Parathyroid adenoma (tissue), 2 donors: ENCODE results near the gene CALCOCO1.

Source experiments
- H2AFZ ChIP-seq: fragments of 300-600 bp; sonication (generic); one replicate; pipeline ENCODE4 v1.7.0; 2017; ENCODE audit warnings: antibody characterized with exemption, mild to moderate bottlenecking
- H3K27ac ChIP-seq: fragments of 300-600 bp; sonication (generic); one replicate; pipeline ENCODE4 v1.7.0; 2017
- H3K27me3 ChIP-seq: fragments of 300-600 bp; sonication (generic); one replicate; pipeline ENCODE4 v1.7.0; 2017; ENCODE audit warnings: low read length; ENCODE audit not compliant: control insufficient read depth, insufficient read depth
- H3K36me3 ChIP-seq: fragments of 300-600 bp; sonication (generic); one replicate; pipeline ENCODE4 v1.7.0; 2017; ENCODE audit warnings: low read length; ENCODE audit not compliant: control insufficient read depth, insufficient read depth
- H3K4me1 ChIP-seq: fragments of 300-600 bp; sonication (generic); one replicate; pipeline ENCODE4 v1.7.0; 2017; ENCODE audit warnings: control low read depth
- H3K4me2 ChIP-seq: fragments of 300-600 bp; sonication (generic); one replicate; pipeline ENCODE4 v1.7.0; 2017; ENCODE audit warnings: low read length
- H3K4me3 ChIP-seq: fragments of 300-600 bp; sonication (generic); one replicate; pipeline ENCODE4 v1.7.0; 2017; ENCODE audit warnings: low read depth, low read length
- H3K79me2 ChIP-seq: fragments of 300-600 bp; sonication (generic); one replicate; pipeline ENCODE4 v1.7.0; 2017; ENCODE audit warnings: control low read depth
- H3K9ac ChIP-seq: fragments of 300-600 bp; sonication (generic); one replicate; pipeline ENCODE4 v1.7.0; 2017; ENCODE audit warnings: mild to moderate bottlenecking
- H3K9me3 ChIP-seq: fragments of 300-600 bp; sonication (generic); one replicate; pipeline ENCODE4 v1.7.0; 2017; ENCODE audit warnings: low read length; ENCODE audit not compliant: control insufficient read depth
- TF ChIP-seq, protein P1 (sequence below): fragments of 300-600 bp; sonication (generic); IDR thresholded peaks from one replicate; pipeline ENCODE4 v1.7.0; 2017; ENCODE audit warnings: antibody characterized with exemption, mild to moderate bottlenecking
- donor health status: primary hyperparathyroidism.

The CALCOCO1 gene

GRCh38 chr12:53706080-53706479 lies 21.2 kb downstream of the CALCOCO1 start:
- H2AFZ ChIP-seq: no peak overlapping the region
- H3K4me1 ChIP-seq: no peaks in the 10 kb centered on the region
- H3K4me2 ChIP-seq: no peak overlapping the region
- H3K4me3 ChIP-seq: no peak overlapping the region
- TF ChIP-seq, protein P1, sequence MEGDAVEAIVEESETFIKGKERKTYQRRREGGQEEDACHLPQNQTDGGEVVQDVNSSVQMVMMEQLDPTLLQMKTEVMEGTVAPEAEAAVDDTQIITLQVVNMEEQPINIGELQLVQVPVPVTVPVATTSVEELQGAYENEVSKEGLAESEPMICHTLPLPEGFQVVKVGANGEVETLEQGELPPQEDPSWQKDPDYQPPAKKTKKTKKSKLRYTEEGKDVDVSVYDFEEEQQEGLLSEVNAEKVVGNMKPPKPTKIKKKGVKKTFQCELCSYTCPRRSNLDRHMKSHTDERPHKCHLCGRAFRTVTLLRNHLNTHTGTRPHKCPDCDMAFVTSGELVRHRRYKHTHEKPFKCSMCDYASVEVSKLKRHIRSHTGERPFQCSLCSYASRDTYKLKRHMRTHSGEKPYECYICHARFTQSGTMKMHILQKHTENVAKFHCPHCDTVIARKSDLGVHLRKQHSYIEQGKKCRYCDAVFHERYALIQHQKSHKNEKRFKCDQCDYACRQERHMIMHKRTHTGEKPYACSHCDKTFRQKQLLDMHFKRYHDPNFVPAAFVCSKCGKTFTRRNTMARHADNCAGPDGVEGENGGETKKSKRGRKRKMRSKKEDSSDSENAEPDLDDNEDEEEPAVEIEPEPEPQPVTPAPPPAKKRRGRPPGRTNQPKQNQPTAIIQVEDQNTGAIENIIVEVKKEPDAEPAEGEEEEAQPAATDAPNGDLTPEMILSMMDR: no peak
- H3K79me2 ChIP-seq: no peaks in the 10 kb centered on the region
- no peaks in the 10 kb centered on the region for H3K27me3 ChIP-seq
- no peak overlapping the region for H3K27ac ChIP-seq
- H3K36me3 ChIP-seq: no peaks in the 10 kb centered on the region
- no peaks in the 10 kb centered on the region for H3K9me3 ChIP-seq
- no peak overlapping the region for H3K9ac ChIP-seq

DNA sequence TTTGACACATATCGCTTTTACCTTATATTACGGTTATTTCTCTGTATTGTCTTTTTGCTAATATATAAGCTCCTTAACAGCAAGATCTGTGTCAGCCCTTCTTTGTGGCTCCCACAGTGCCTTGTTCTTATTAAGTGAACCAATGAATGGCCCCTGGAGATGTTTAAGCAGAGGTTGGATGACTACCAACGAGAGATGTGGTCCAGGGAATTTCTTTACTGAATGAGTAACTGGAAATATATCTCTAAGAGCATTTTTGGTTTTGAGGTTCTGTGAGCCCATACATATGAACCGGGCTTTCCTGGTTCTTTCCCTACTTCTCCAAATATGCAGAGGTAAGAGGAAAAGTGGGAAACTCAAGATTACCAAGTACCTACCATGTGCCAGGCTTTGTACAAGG lies 23.5 kb downstream of the CALCOCO1 start:
- no peaks in the 10 kb centered on the region for H3K36me3 ChIP-seq
- no peak overlapping the region for H3K4me3 ChIP-seq
- no peak overlapping the region for H3K4me2 ChIP-seq
- TF ChIP-seq, protein P1: no peak
- no peak overlapping the region for H2AFZ ChIP-seq
- H3K27me3 ChIP-seq: no peaks in the 10 kb centered on the region
- H3K27ac ChIP-seq: no peak overlapping the region
- H3K9me3 ChIP-seq: no peaks in the 10 kb centered on the region
- H3K79me2 ChIP-seq: no peaks in the 10 kb centered on the region
- no peak overlapping the region for H3K9ac ChIP-seq
- H3K4me1 ChIP-seq: no peaks in the 10 kb centered on the region

- Histone ChIP-seq H3K4me1 (no peaks in the 10 kb centered on the region), H3K4me2 (no peak overlapping the region), H3K9me3 (no peaks in the 10 kb centered on the region), H3K9ac (no peak overlapping the region), H2AFZ (peak overlapping the region; percentile 25), H3K79me2 (no peaks in the 10 kb centered on the region), H3K27ac (no peak overlapping the region), H3K4me3 (no peak overlapping the region), H3K36me3 (no peaks in the 10 kb centered on the region), H3K27me3 (no peaks in the 10 kb centered on the region)
- TF ChIP-seq, protein P1: peak; percentile 95
These were observed 25.6 kb downstream of the CALCOCO1 start for GRCh38 chr12:53701518-53702264.

DNA sequence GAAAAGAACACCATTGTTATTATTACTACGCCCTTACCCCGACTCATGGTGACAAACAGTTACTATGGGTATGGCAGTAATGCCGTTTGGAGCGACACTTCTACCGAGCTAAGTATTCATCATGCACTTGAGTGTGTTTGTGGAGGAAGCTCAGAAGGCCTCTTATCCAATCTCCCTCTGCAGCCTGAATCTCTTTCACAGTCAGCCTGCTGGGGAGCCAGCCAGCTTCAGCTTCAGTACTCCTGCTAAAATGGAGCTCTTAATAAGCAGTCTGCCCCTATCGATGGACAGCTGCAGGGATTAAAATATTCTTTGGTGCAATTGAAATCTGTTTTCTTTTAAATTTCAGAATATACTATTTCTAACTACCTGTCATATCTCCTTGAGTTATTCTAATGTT lies 26.7 kb downstream of the CALCOCO1 start:
- Histone ChIP-seq H3K9ac (no peak overlapping the region), H3K9me3 (no peaks in the 10 kb centered on the region), H3K4me2 (no peak overlapping the region), H3K27ac (no peak overlapping the region), H3K36me3 (no peaks in the 10 kb centered on the region), H3K4me1 (no peaks in the 10 kb centered on the region), H2AFZ (no peak overlapping the region), H3K4me3 (no peak overlapping the region), H3K79me2 (no peaks in the 10 kb centered on the region), H3K27me3 (no peaks in the 10 kb centered on the region)
- TF ChIP-seq, protein P1: no peak

DNA sequence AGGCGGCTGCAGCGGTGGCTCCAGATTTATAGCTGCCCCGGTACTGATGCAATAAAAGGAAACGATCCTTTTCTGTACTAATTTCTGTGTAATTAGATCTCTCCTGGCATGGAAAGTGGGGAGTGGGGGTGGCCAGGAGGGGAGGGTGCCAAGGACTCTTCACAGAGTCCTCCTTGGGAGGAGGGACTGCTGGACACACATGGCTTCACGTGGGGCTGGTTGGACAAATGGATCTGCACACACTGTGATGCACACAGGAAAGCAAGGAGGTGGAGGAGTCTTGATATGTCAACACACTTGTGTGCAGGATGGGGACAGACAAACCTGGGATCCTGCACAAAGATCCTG lies 27.6 kb downstream of the CALCOCO1 start:
- no peaks in the 10 kb centered on the region for H3K36me3 ChIP-seq
- no peak overlapping the region for H3K4me3 ChIP-seq
- H3K27ac ChIP-seq: no peak overlapping the region
- H2AFZ ChIP-seq: no peak overlapping the region
- no peaks in the 10 kb centered on the region for H3K79me2 ChIP-seq
- no peaks in the 10 kb centered on the region for H3K27me3 ChIP-seq
- H3K4me2 ChIP-seq: no peak overlapping the region
- TF ChIP-seq, protein P1: no peak
- H3K4me1 ChIP-seq: no peaks in the 10 kb centered on the region
- no peaks in the 10 kb centered on the region for H3K9me3 ChIP-seq
- no peak overlapping the region for H3K9ac ChIP-seq
